ENCODE results near the gene BPTF. TPM values are rescaled to one million over a fixed set of nuclear protein-coding genes. Genes with fewer than 3 reads are reported as not detected.
"Not testable (repeated sequence)": the region's sequence is repeated elsewhere in the genome, so short reads cannot be mapped to it uniquely, and the experiment has no call there.

BPTF gene
- total RNA-seq, 1 donor from 2014 or later: 96.9 TPM

GRCh38 chr17:67845374-67845773 is 20.1 kb downstream of the BPTF start:
- Histone ChIP-seq H3K27ac (no peak overlapping the region), H3K27me3 (ENCODE audit: low read depth) (no peaks in the 10 kb centered on the region), H3K36me3 (no peaks in the 10 kb centered on the region), H3K4me3 (no peak overlapping the region), H3K4me1 (no peaks in the 10 kb centered on the region), H3K9me3 (no peaks in the 10 kb centered on the region)
- intact Hi-C loops (cut with DNase I): no loop called here
- DNase-seq: no peak
- ATAC-seq: no peak
- TF ChIP-seq CTCF (IDR thresholded peaks at IDR 0.05): no peak

- H3K27ac ChIP-seq; ATAC-seq; H3K4me1 ChIP-seq; H3K4me3 ChIP-seq; H3K36me3 ChIP-seq; DNase-seq; intact Hi-C loops (cut with DNase I); H3K9me3 ChIP-seq; H3K27me3 ChIP-seq (ENCODE audit: low read depth): not testable (repeated sequence)
Observed at GRCh38 chr17:67848189-67848588, 22.9 kb downstream of the BPTF start.

GRCh38 chr17:67848846-67849245 is 23.5 kb downstream of the BPTF start:
- intact Hi-C loops (cut with DNase I); ATAC-seq; H3K36me3 ChIP-seq: not testable (repeated sequence)

GRCh38 chr17:67850991-67851631 is 25.8 kb downstream of the BPTF start:
- DNase-seq (no peak), ATAC-seq (no peak)
- Histone ChIP-seq H3K27ac (no peak overlapping the region), H3K4me3 (no peak overlapping the region), H3K4me1 (peaks cover 21% of the 10 kb centered on the region), H3K36me3 (peaks cover 14% of the 10 kb centered on the region), H3K27me3 (ENCODE audit: low read depth) (no peaks in the 10 kb centered on the region), H3K9me3 (no peaks in the 10 kb centered on the region)
- intact Hi-C loops (cut with DNase I): no loop called here
- TF ChIP-seq CTCF (IDR thresholded peaks at IDR 0.05): no peak

More at GRCh38 chr17:67848846-67849245, 23.5 kb downstream of the BPTF start:
- H3K27me3 ChIP-seq (ENCODE audit: low read depth); DNase-seq; H3K27ac ChIP-seq; H3K4me3 ChIP-seq; H3K4me1 ChIP-seq; H3K9me3 ChIP-seq: not testable (repeated sequence)

- Histone ChIP-seq H3K27me3 (ENCODE audit: low read depth) (no peaks in the 10 kb centered on the region), H3K4me3 (no peak overlapping the region), H3K36me3 (peaks cover 14% of the 10 kb centered on the region), H3K9me3 (no peaks in the 10 kb centered on the region), H3K27ac (no peak overlapping the region), H3K4me1 (peaks cover 41% of the 10 kb centered on the region)
- no peak for DNase-seq
- intact Hi-C loops (cut with DNase I): no loop called here
- no peak for ATAC-seq
- TF ChIP-seq CTCF (IDR thresholded peaks at IDR 0.05): no peak
Observed at GRCh38 chr17:67853703-67854102, 28.4 kb downstream of the BPTF start.

- ATAC-seq: no peak
- Histone ChIP-seq H3K9me3 (no peaks in the 10 kb centered on the region), H3K4me3 (no peak overlapping the region), H3K4me1 (peaks cover 46% of the 10 kb centered on the region), H3K27me3 (ENCODE audit: low read depth) (no peaks in the 10 kb centered on the region), H3K27ac (no peak overlapping the region), H3K36me3 (peaks cover 14% of the 10 kb centered on the region)
- intact Hi-C loops (cut with DNase I): no loop called here
- no peak for DNase-seq
- TF ChIP-seq CTCF (IDR thresholded peaks at IDR 0.05): no peak
Observed at GRCh38 chr17:67854378-67854777, 29.1 kb downstream of the BPTF start.

Data from lower lobe of right lung (tissue), 2 donors.